ENCODE data around the gene CES3.

CES3 gene

DNA sequence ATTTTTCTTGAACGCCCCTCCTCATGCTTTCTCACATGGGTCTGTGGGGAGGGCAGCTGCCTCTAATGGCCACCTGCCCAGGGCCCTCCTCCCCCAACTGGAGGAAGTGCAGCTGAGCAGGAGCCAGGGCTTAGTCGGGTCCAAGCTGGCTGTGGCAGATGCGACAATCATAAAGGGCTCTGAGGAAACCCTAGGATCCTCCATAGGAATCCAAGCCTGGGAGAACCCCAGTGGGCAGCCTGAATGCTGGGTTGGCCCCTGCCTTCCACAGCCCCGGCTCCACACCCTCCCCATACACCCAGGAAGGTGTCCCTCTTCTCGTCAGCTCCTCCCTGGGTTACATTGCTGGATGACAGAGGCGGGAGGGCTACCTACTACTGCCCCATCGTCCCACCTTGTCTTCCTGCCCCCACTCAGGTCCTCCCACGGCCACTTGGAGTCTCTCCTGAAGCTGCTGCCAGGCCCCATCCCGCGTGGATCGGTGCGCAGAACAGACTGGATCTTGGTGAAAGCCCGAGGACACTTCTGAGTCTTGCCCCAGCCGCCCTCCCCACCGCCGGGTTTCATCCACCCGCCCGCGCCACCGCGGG is 52.3 kb downstream of the CES3 start:
- peaks cover 0 to 7% (median 0%) of the 10 kb centered on the region in 11 experiments; a peak in 1 of 22 replicates for H4K20me1 ChIP-seq
- H3K9me3 ChIP-seq (replicated peaks in 1 of 11), result no peaks in the 10 kb centered on the region
- TF ChIP-seq Cebpa-rat (IDR thresholded peaks at IDR 0.05), result no peak
- peak overlapping the region in 9 of 11 experiments; percentile 53 to 79 (median 63); a peak in 16 of 22 replicates for H3K27ac ChIP-seq
- peaks cover 18 to 56% (median 45%) of the 10 kb centered on the region in 10 experiments; a peak in 19 of 20 replicates for H3K4me1 ChIP-seq
- H3K36me3 ChIP-seq, result no peaks in the 10 kb centered on the region
- peak overlapping the region; percentile 87 to 100 (median 96) for H3K4me2 ChIP-seq
- peak overlapping the region; percentile 53 to 71 (median 60) for H3K4me3 ChIP-seq
- H3K9ac ChIP-seq, result peak overlapping the region; percentile 64 to 83 (median 69); a peak in 19 of 22 replicates
- peaks cover 0 to 18% (median 0%) of the 10 kb centered on the region in 11 experiments; a peak in 6 of 22 replicates for H3K27me3 ChIP-seq

DNA sequence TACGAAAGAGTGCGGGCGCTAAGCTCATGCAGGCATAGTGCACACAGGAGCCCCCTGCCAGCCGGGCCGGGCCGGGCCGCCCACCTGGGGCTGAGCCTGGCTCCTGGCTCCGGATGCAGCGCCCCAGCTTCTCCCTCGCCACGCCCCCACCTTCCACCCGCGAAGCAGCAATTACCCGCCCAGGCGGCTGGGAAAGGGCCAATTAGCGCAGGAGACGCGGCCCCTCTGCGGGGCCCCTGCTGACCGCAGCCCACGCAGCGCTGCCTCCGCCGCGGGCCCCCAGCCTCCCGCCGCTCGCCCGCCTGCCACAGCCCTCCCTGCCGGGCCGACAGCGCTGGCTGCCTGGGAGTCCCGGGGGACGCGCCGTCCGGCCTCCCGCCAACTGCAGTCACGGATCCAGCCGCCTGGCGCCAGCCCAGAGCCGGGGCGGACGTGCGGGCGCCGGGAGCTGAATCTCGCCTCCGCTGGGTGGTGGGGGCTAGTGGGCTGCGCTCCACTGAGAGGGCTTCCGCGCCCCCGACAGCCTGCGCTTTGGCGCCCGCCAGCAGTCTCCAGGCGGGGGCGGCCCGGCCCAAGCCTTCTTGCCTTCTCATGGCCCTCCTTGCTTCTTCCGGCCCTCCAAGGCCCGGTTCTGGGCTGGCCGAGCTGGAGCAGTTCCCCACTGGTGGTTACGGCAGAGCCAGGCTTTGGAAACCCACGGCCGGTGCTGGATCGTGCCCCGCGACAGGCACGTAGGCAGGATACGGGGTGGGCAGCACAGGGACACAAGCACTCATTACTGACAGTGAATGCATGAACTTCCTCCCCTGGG is 53.0 kb downstream of the CES3 start:
- no peak for TF ChIP-seq Cebpa-rat (IDR thresholded peaks at IDR 0.05)
- H3K9ac ChIP-seq, result peak overlapping the region; percentile 64 to 83 (median 69)
- H3K4me1 ChIP-seq, result peaks cover 18 to 56% (median 45%) of the 10 kb centered on the region in 10 experiments; a peak in 19 of 20 replicates
- peak overlapping the region; percentile 53 to 71 (median 60) for H3K4me3 ChIP-seq
- peaks cover 0 to 18% (median 0%) of the 10 kb centered on the region in 11 experiments; a peak in 6 of 22 replicates for H3K27me3 ChIP-seq
- no peaks in the 10 kb centered on the region for H3K9me3 ChIP-seq (replicated peaks in 1 of 11)
- H3K36me3 ChIP-seq, result no peaks in the 10 kb centered on the region
- H4K20me1 ChIP-seq, result peaks cover 0 to 7% (median 0%) of the 10 kb centered on the region in 11 experiments; a peak in 1 of 22 replicates
- H3K4me2 ChIP-seq, result peak overlapping the region; percentile 87 to 100 (median 96)
- H3K27ac ChIP-seq, result peak overlapping the region in 10 of 11 experiments; percentile 16 to 79 (median 62); a peak in 18 of 22 replicates

DNA sequence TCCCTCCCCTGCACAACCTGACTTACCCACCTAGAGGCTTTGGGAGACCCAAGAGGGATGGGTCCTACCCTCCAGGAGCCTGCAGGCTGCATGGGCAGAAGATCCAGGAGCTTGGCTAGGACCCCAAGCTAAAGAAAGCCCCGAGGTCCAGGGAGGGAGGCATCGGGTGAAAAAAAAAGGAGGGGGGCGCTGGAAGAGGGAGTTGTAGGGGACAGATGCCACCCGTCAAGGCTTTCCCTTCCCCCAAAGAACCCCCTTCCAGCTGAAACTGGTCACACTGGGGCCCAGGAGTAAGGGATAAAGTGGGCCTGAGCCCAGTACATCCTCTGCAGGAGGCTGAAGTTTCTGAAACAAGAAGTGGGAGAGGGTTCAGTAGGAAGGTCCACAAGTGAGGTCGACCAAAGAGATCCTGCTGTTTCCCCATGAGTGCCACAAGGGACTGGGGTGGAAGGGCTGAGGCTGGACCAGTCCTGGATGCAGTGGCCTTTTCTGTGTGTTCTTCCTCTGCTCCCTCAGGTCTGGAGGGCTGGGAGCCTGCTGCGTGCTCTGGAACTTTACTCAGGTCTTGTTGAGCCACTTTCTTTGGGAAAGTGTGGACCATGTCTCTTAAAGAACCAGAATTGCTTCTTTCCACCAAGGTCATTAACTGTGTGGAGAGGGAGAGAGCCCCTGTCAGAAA is 53.7 kb downstream of the CES3 start:
- H3K9me3 ChIP-seq (replicated peaks in 1 of 11), result no peaks in the 10 kb centered on the region
- H3K9ac ChIP-seq, result peak overlapping the region in 10 of 11 experiments; percentile 64 to 83 (median 71); a peak in 17 of 22 replicates
- no peak for TF ChIP-seq Cebpa-rat (IDR thresholded peaks at IDR 0.05)
- peak overlapping the region; percentile 53 to 71 (median 60); a peak in 18 of 20 replicates for H3K4me3 ChIP-seq
- H4K20me1 ChIP-seq, result peaks cover 0 to 7% (median 0%) of the 10 kb centered on the region in 11 experiments; a peak in 1 of 22 replicates
- peak overlapping the region in 9 of 11 experiments; percentile 53 to 79 (median 63); a peak in 16 of 22 replicates for H3K27ac ChIP-seq
- H3K27me3 ChIP-seq, result peaks cover 0 to 18% (median 0%) of the 10 kb centered on the region in 11 experiments; a peak in 6 of 22 replicates
- peak overlapping the region; percentile 87 to 100 (median 96) for H3K4me2 ChIP-seq
- H3K36me3 ChIP-seq, result no peaks in the 10 kb centered on the region
- peaks cover 18 to 56% (median 45%) of the 10 kb centered on the region in 10 experiments; a peak in 19 of 20 replicates for H3K4me1 ChIP-seq

- Histone ChIP-seq H3K9ac (peak overlapping the region in 3 of 11 experiments; percentile 80 to 83 (median 81); a peak in 2 of 22 replicates), H3K27me3 (peaks cover 0 to 18% (median 0%) of the 10 kb centered on the region in 11 experiments; a peak in 6 of 22 replicates), H3K4me2 (peak overlapping the region in 9 of 11 experiments; percentile 87 to 100 (median 96); a peak in 18 of 22 replicates), H3K4me3 (no peak overlapping the region), H3K36me3 (no peaks in the 10 kb centered on the region), H3K9me3 (replicated peaks in 1 of 11) (no peaks in the 10 kb centered on the region), H3K27ac (no peak overlapping the region), H3K4me1 (peaks cover 18 to 55% (median 41%) of the 10 kb centered on the region in 10 experiments; a peak in 19 of 20 replicates), H4K20me1 (peaks cover 0 to 7% (median 0%) of the 10 kb centered on the region in 11 experiments; a peak in 1 of 22 replicates)
- TF ChIP-seq Cebpa-rat (IDR thresholded peaks at IDR 0.05), result no peak
These were observed 54.3 kb downstream of the CES3 start for GRCh38 chr16:67015313-67015731.

DNA sequence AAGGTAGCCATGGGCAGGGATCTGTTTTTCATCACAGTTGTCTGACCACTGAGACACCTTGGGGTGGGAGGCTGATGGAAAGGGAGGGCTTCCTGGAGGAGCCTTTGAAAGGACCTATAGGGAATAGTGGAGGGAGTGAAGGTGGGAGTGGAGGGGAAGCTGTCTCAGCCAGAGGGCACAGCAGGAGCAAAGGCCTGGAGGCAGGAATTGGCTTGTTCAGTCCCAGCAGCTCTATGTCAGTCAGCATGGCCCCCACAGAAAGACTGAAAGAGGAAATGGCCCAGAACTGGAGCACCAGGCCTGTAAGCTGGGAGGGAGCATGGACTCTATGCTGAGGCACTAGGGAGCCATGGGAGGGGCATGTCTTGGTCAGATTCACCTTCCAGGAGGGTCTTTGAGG is 55.1 kb downstream of the CES3 start:
- Histone ChIP-seq H4K20me1 (peaks cover 0 to 7% (median 0%) of the 10 kb centered on the region in 11 experiments; a peak in 1 of 22 replicates), H3K4me1 (peaks cover 18 to 57% (median 39%) of the 10 kb centered on the region in 10 experiments; a peak in 19 of 20 replicates), H3K9ac (0 out of 22 replicates have a peak overlapping the region, but pooled peaks of 1 of the 11 experiments have one; percentile 2), H3K36me3 (no peaks in the 10 kb centered on the region), H3K4me2 (peak overlapping the region in 5 of 11 experiments; percentile 26 to 87 (median 44); a peak in 8 of 22 replicates), H3K9me3 (replicated peaks in 1 of 11) (no peaks in the 10 kb centered on the region), H3K27ac (no peak overlapping the region), H3K4me3 (no peak overlapping the region), H3K27me3 (peaks cover 0 to 18% (median 0%) of the 10 kb centered on the region in 11 experiments; a peak in 6 of 22 replicates)
- no peak for TF ChIP-seq Cebpa-rat (IDR thresholded peaks at IDR 0.05)

DNA sequence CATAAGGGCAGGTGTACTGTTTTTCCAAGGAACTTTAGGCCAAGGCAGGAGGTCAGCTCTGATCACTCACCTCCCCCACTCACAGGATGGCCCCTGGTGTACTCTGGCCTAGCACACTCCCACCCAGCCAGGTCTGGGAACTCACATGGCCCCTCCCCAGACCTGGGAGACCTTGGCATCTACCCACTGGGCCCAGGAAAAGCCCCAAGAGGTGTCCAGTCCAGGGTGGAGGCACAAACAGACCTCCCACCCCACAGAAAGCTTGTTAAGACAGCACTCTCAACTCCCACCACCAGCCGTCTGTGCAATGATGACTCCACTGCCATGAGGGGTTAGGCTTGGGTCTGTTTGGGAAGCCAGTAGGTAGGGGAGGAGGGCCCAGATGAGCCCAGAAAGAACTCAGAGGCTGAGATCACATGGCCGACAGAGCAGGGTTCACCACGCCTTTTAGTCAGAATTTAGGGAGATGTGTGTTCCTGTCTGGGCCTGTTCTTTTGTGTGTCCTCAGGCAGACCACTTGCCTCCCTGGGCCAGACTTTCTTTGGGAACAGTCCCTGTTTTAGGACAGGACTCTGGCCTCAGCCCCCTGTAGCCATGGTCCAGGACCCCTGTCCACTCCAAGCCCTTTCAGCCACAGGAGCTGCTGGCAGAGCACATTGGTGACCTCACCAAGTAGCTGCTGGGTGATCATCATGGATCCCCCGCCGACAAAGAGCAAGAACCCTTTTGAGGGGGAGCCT is 55.8 kb downstream of the CES3 start:
- Histone ChIP-seq H3K9ac (peak overlapping the region in 2 of 11 experiments; percentile 2 to 19; a peak in 1 of 22 replicates), H3K36me3 (no peaks in the 10 kb centered on the region)

DNA sequence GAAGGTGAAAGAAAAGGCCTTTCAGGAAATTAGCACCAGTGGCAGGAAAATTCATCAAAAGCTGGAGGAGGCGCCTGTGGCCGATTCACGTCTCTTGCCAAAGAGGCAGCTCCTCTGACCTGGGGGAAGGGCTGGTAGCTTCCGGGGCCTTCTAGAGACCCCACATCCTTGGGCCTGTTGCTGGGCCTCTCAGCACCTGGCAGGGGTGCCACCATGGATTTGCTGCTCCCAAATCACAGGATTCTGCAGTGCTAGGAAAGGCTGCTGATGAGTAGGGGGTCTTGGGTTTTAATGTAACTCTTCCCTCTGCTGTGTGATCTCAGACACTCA is 56.3 kb downstream of the CES3 start:
- no peak for TF ChIP-seq Cebpa-rat (IDR thresholded peaks at IDR 0.05)
- peak overlapping the region in 1 of 11 experiments; percentile 11; a peak in 1 of 22 replicates for H3K27ac ChIP-seq
- H3K9ac ChIP-seq, result peak overlapping the region in 1 of 11 experiments; percentile 19; a peak in 1 of 22 replicates
- H3K4me1 ChIP-seq, result peaks cover 18 to 61% (median 44%) of the 10 kb centered on the region in 10 experiments; a peak in 19 of 20 replicates
- H3K4me3 ChIP-seq, result no peak overlapping the region
- H3K36me3 ChIP-seq, result no peaks in the 10 kb centered on the region
- H3K9me3 ChIP-seq (replicated peaks in 1 of 11), result no peaks in the 10 kb centered on the region
- peaks cover 0 to 18% (median 0%) of the 10 kb centered on the region in 11 experiments; a peak in 6 of 22 replicates for H3K27me3 ChIP-seq
- H3K4me2 ChIP-seq, result no peak overlapping the region
- H4K20me1 ChIP-seq, result peaks cover 0 to 7% (median 0%) of the 10 kb centered on the region in 11 experiments; a peak in 1 of 22 replicates

More for the DNA sequence above, 55.8 kb downstream of the CES3 start:
- Histone ChIP-seq H3K27me3 (peaks cover 0 to 18% (median 0%) of the 10 kb centered on the region in 11 experiments; a peak in 6 of 22 replicates), H3K4me2 (peak overlapping the region in 5 of 11 experiments; percentile 26 to 87 (median 44); a peak in 5 of 22 replicates), H3K27ac (peak overlapping the region in 1 of 11 experiments; percentile 11; a peak in 1 of 22 replicates), H4K20me1 (peaks cover 0 to 7% (median 0%) of the 10 kb centered on the region in 11 experiments; a peak in 1 of 22 replicates), H3K4me3 (no peak overlapping the region), H3K4me1 (peaks cover 18 to 61% (median 44%) of the 10 kb centered on the region in 10 experiments; a peak in 19 of 20 replicates), H3K9me3 (replicated peaks in 1 of 11) (no peaks in the 10 kb centered on the region)
- no peak for TF ChIP-seq Cebpa-rat (IDR thresholded peaks at IDR 0.05)
